HL-60 (cell line): ENCODE data around the gene PTPRT.

Source experiments
- CTCF ChIP-seq: IDR thresholded peaks from one replicate; pipeline ENCODE4 v1.5.1; 2011; ENCODE audit warnings: low read length, control low read depth, inconsistent platforms; ENCODE audit not compliant: insufficient read depth
- GABPA ChIP-seq: IDR thresholded peaks from 2 replicates; pipeline ENCODE4 v1.6.1; 2012; ENCODE audit warnings: low read depth
- POLR2AphosphoS5 ChIP-seq: IDR thresholded peaks from 2 replicates; pipeline ENCODE4 v1.6.1; 2012; ENCODE audit warnings: low read depth
- REST ChIP-seq: IDR thresholded peaks from 2 replicates; pipeline ENCODE4 v1.6.1; 2012; ENCODE audit warnings: low read depth; ENCODE audit not compliant: insufficient replicate concordance

- TF ChIP-seq CTCF (no peak), REST (no peak), POLR2AphosphoS5 (no peak), GABPA (no peak)
Observed at GRCh38 chr20:42340368-42340767, 849.3 kb downstream of the PTPRT start.
